OCI-LY7 (cell line): ENCODE results near the gene PAX9.

ENCODE experiments used
- EZH2phosphoT487 ChIP-seq: fragments of 200-600 bp; sonication (generic); IDR thresholded peaks from 2 replicates; pipeline ENCODE4 v1.6.1; 2018; ENCODE audit warnings: low read depth, borderline replicate concordance, mild to moderate bottlenecking, mixed run types, antibody characterized with exemption, low read length, moderate library complexity, mixed read lengths
- TF ChIP-seq, protein P1 (sequence below): fragments of 200-600 bp; sonication (generic); conservative IDR thresholded peaks from 2 replicates; pipeline ENCODE4 v1.5.1; 2014; ENCODE audit warnings: mild to moderate bottlenecking, antibody characterized with exemption, low read length, moderate library complexity, mixed read lengths

DNA sequence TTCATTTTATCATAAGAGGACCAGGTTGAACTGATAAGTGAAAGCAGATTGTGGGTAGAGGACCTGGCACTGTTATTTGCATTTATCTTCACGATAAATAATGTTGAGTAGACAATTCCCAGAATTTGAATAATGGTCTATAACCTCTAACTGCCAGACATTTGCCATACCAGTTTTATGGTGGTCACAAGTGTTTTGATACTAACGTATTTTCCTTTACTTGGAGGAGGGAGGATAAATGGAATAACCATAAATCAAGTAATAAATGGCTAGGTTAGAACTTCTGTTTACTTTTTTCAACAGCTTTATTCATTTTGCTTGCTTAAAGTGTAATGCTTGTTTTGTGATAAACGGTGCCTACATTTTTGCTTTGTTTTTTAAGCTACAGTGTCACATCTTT lies 9.5 kb downstream of the PAX9 start:
- TF ChIP-seq, protein P1, sequence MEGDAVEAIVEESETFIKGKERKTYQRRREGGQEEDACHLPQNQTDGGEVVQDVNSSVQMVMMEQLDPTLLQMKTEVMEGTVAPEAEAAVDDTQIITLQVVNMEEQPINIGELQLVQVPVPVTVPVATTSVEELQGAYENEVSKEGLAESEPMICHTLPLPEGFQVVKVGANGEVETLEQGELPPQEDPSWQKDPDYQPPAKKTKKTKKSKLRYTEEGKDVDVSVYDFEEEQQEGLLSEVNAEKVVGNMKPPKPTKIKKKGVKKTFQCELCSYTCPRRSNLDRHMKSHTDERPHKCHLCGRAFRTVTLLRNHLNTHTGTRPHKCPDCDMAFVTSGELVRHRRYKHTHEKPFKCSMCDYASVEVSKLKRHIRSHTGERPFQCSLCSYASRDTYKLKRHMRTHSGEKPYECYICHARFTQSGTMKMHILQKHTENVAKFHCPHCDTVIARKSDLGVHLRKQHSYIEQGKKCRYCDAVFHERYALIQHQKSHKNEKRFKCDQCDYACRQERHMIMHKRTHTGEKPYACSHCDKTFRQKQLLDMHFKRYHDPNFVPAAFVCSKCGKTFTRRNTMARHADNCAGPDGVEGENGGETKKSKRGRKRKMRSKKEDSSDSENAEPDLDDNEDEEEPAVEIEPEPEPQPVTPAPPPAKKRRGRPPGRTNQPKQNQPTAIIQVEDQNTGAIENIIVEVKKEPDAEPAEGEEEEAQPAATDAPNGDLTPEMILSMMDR, result no peak
- no peak for TF ChIP-seq EZH2phosphoT487
